ENCODE data around the gene ANTXRL. TPM values are rescaled to one million over a fixed set of nuclear protein-coding genes. Genes with fewer than 3 reads are reported as not detected.
"Not testable (repeated sequence)": the region's sequence is repeated elsewhere in the genome, so short reads cannot be mapped to it uniquely, and the experiment has no call there.

Gene ANTXRL
- total RNA-seq (2014; rRNA removed) = not detected in 2 replicates
- polyA plus RNA-seq (2012) = not detected

GRCh38 chr10:46286991-46287693 lies at the start of gene ANTXRL:
Gene ANTXRL (plus strand): TSS chr10:46286997. CDS start chr10:46287263, 266 bp downstream.
- no peak for DNase-seq (ENCODE audit: low read depth)

- no peak for DNase-seq (ENCODE audit: low read depth)
These were observed 48.8 kb upstream of the ANTXRL start for GRCh38 chr10:46237815-46238510.

GRCh38 chr10:46239247-46239646 lies 47.5 kb upstream of the ANTXRL start:
- DNase-seq (ENCODE audit: low read depth) = no peak

GRCh38 chr10:46239993-46240683 lies 46.7 kb upstream of the ANTXRL start:
- no peak for DNase-seq (ENCODE audit: low read depth)

GRCh38 chr10:46240684-46241565 lies 45.9 kb upstream of the ANTXRL start:
- DNase-seq (ENCODE audit: low read depth) = no peak

- no peak for DNase-seq (ENCODE audit: low read depth)
These were observed 41.4 kb upstream of the ANTXRL start for GRCh38 chr10:46245381-46245900.

GRCh38 chr10:46246400-46247180 lies 40.2 kb upstream of the ANTXRL start:
- DNase-seq (ENCODE audit: low read depth) = not testable (repeated sequence)

GRCh38 chr10:46247181-46247475 lies 39.7 kb upstream of the ANTXRL start:
- DNase-seq (ENCODE audit: low read depth) = no peak

- DNase-seq (ENCODE audit: low read depth) = no peak
These were observed 38.8 kb upstream of the ANTXRL start for GRCh38 chr10:46247808-46248569.

GRCh38 chr10:46248651-46249146 lies 38.1 kb upstream of the ANTXRL start:
- no peak for DNase-seq (ENCODE audit: low read depth)

- DNase-seq (ENCODE audit: low read depth) = not testable (repeated sequence)
These were observed 37.0 kb upstream of the ANTXRL start for GRCh38 chr10:46249617-46250344.

- no peak for DNase-seq (ENCODE audit: low read depth)
These were observed 36.3 kb upstream of the ANTXRL start for GRCh38 chr10:46250481-46250880.

GRCh38 chr10:46250898-46251856 lies 35.6 kb upstream of the ANTXRL start:
- no peak for DNase-seq (ENCODE audit: low read depth)

GRCh38 chr10:46251857-46252847 lies 34.6 kb upstream of the ANTXRL start:
- DNase-seq (ENCODE audit: low read depth) = no peak

GRCh38 chr10:46253076-46254006 lies 33.5 kb upstream of the ANTXRL start:
- DNase-seq (ENCODE audit: low read depth) = no peak
